K562 (cell line): Measurements from ENCODE around the gene CRTC3. TPM values are rescaled to one million over a fixed set of nuclear protein-coding genes. Genes with fewer than 3 reads are reported as not detected.

Experiments
- ARHGAP35 ChIP-seq: fragments of 450-650 bp; IDR thresholded peaks from 2 replicates; pipeline ENCODE4 v1.6.1; 2018; ENCODE audit not compliant: partially characterized antibody
- MCM2 ChIP-seq: fragments of 450-650 bp; IDR thresholded peaks from 2 replicates; pipeline ENCODE4 v1.6.1; 2017; ENCODE audit warnings: low read depth, mild to moderate bottlenecking
- POLR2H ChIP-seq: IDR thresholded peaks from 2 replicates; pipeline ENCODE4 v1.6.1; 2016; ENCODE audit warnings: missing genetic modification characterization, low read depth, mild to moderate bottlenecking, control low read depth, missing compliant biosample characterization, moderate library complexity
- RCOR1 ChIP-seq, 2 experiments: IDR thresholded peaks; 2 replicates each; pipeline ENCODE4 v1.6.1; 2012; ENCODE audit warnings: low read depth in 2 of 2, low read length in 2 of 2, borderline replicate concordance in 1 of 2, improper control_type of control experiment in 1 of 2
- TBP ChIP-seq: optimal IDR thresholded peaks from 2 replicates; pipeline ENCODE3; 2011; ENCODE audit warnings: low read depth, low read length, improper control_type of control experiment
- ZNF586 ChIP-seq: fragments of 450-650 bp; formaldehyde crosslinking; conservative IDR thresholded peaks from 2 replicates; pipeline ENCODE4 v1.4.0; 2020; ENCODE audit warnings: mild to moderate bottlenecking, moderate library complexity
- polyA plus RNA-seq, 8 experiments: library from polyadenylated mRNA; depleted of rRNA in 4 of 8; stranded (reverse) in 5 of 8; unstranded in 3 of 8; fragments of >200 nt; fragmentation: Nextera tagmentation in 2 of 8; fragmentation: Illumina TruSeq in 1 of 8; extraction: Ambion mirVana in 2 of 8; extraction: Trizol in 1 of 8; gene quantifications; 2 replicates each; pipeline versions ENCODE4 v1.2.1 to v1.2.3, GENCODE V29; 2011 to 2014; ENCODE audit warnings: inconsistent platforms in 1 of 8, missing spikeins in 1 of 8
- total RNA-seq, 7 experiments: library from RNA; depleted of rRNA in 6 of 7; stranded (reverse); fragments of >200 nt in 6 of 7; fragmentation: Illumina TruSeq in 2 of 7; extraction: Trizol in 2 of 7; gene quantifications; 2 replicates each; pipeline versions ENCODE4 v1.2.1 to v1.2.3, GENCODE V29; 2011 to 2021; ENCODE audit warnings: low replicate concordance in 1 of 7
- TF ChIP-seq, protein P1 (sequence below), 2 experiments: fragments of 450-650 bp; IDR thresholded peaks; 2 replicates each; pipeline ENCODE4 v1.6.1; 2016; ENCODE audit warnings: mild to moderate bottlenecking in 2 of 2, borderline replicate concordance in 1 of 2, low read depth in 1 of 2, moderate library complexity in 1 of 2
- TF ChIP-seq, protein P2 (sequence below): fragments of 450-650 bp; IDR thresholded peaks from 2 replicates; pipeline ENCODE4 v1.6.1; 2016; ENCODE audit warnings: mild to moderate bottlenecking, moderate library complexity

CRTC3 gene
- total and polyA plus RNA-seq, 9 of the 15 experiments (the other 6 are each of a cell fraction or from before 2014, with no cell fraction given): 1.2 to 19.0 (median 11.6) TPM

DNA sequence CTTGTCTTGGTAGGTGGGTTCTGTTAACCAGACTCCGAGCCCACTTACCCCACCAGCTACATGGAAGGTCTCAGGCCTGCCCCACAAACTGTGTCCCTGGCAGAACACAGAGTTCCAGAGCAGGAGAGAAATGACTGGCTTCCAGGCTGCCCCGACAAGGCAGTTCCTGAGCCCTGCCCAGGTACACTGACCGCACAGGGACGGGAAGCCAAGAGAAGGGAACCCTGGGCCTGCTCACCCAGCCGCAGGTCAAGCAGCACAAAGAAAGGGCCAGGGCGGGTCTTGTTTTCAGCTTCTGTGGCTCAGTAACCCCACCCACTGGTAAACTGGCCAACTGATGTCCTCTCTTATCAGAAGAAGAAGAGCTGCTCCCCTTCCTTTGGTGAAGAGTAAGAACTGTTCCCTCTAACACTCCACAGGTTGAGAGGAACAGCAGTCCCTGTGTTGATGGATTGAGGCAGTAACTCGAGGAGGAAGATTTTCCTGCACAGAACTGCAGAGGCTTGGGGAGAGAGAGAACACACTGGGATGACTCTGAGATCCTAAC, 68.4 kb downstream of the CRTC3 start (continued):
- TF ChIP-seq RCOR1 (IDR thresholded peaks at IDR 0.05; ENCODE audit: borderline replicate concordance in 1 of 2, low read depth in 2 of 2, low read length in 2 of 2) (peak; percentile 29 to 86; a peak in 2 of 4 replicates), TBP (peak; percentile 55), MCM2 (no peak), POLR2H (tag) (no peak), ARHGAP35 (no peak), ZNF586 (no peak)
- TF ChIP-seq, protein P1, sequence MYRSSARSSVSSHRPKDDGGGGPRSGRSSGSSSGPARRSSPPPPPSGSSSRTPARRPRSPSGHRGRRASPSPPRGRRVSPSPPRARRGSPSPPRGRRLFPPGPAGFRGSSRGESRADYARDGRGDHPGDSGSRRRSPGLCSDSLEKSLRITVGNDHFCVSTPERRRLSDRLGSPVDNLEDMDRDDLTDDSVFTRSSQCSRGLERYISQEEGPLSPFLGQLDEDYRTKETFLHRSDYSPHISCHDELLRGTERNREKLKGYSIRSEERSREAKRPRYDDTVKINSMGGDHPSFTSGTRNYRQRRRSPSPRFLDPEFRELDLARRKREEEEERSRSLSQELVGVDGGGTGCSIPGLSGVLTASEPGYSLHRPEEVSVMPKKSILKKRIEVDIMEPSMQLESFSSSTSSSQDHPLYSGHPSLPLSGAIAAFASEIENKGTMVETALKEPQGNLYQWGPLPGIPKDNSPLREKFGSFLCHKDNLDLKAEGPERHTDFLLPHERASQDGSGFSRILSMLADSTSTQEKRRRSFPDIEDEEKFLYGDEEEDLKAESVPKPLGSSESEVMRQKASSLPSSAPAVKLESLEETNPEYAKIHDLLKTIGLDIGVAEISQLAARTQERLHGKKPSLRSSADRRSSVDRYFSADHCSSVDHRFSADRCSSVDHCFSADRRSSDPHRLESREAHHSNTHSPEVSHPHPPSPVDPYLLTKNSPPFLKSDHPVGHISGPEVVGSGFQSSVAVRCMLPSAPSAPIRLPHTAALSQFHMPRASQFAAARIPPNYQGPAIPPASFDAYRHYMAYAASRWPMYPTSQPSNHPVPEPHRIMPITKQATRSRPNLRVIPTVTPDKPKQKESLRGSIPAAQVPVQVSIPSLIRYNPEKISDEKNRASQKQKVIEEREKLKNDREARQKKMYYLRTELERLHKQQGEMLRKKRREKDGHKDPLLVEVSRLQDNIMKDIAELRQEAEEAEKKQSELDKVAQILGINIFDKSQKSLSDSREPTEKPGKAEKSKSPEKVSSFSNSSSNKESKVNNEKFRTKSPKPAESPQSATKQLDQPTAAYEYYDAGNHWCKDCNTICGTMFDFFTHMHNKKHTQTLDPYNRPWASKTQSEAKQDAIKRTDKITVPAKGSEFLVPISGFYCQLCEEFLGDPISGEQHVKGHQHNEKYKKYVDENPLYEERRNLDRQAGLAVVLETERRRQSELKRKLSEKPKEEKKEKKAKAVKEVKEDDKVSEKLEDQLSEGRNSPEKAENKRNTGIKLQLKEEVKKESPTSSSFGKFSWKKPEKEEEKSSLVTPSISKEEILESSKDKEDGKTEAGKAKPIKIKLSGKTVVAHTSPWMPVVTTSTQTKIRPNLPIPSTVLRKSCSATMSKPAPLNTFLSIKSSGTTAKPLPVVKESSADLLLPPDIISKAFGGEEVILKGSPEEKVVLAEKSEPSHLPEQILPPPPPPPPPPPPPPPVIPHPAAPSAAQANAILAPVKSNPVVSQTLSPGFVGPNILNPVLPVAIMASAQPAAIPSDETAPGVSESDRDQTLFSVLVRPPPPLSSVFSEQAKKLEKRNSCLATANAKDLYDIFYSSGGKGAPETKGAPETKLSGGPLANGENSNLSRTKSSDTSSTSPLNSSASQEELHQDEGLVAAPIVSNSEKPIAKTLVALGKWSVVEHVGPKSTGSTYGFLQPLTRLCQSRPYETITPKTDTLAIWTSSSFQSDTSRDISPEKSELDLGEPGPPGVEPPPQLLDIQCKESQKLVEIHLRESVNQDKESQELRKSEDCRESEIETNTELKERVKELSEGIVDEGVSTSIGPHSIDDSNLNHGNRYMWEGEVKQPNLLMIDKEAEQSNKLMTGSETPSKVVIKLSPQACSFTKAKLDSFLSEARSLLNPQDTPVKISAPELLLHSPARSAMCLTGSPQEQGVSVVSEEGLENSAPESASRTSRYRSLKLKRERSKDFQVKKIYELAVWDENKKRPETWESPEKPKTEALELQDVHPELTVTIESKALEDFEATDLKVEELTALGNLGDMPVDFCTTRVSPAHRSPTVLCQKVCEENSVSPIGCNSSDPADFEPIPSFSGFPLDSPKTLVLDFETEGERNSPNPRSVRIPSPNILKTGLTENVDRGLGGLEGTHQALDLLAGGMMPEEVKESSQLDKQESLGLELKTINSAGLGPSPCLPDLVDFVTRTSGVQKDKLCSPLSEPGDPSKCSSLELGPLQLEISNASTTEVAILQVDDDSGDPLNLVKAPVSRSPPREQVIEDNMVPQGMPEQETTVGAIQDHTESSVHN (IDR thresholded peaks at IDR 0.05; ENCODE audit: borderline replicate concordance in 1 of 2, low read depth in 1 of 2): no peak
- TF ChIP-seq, protein P2, sequence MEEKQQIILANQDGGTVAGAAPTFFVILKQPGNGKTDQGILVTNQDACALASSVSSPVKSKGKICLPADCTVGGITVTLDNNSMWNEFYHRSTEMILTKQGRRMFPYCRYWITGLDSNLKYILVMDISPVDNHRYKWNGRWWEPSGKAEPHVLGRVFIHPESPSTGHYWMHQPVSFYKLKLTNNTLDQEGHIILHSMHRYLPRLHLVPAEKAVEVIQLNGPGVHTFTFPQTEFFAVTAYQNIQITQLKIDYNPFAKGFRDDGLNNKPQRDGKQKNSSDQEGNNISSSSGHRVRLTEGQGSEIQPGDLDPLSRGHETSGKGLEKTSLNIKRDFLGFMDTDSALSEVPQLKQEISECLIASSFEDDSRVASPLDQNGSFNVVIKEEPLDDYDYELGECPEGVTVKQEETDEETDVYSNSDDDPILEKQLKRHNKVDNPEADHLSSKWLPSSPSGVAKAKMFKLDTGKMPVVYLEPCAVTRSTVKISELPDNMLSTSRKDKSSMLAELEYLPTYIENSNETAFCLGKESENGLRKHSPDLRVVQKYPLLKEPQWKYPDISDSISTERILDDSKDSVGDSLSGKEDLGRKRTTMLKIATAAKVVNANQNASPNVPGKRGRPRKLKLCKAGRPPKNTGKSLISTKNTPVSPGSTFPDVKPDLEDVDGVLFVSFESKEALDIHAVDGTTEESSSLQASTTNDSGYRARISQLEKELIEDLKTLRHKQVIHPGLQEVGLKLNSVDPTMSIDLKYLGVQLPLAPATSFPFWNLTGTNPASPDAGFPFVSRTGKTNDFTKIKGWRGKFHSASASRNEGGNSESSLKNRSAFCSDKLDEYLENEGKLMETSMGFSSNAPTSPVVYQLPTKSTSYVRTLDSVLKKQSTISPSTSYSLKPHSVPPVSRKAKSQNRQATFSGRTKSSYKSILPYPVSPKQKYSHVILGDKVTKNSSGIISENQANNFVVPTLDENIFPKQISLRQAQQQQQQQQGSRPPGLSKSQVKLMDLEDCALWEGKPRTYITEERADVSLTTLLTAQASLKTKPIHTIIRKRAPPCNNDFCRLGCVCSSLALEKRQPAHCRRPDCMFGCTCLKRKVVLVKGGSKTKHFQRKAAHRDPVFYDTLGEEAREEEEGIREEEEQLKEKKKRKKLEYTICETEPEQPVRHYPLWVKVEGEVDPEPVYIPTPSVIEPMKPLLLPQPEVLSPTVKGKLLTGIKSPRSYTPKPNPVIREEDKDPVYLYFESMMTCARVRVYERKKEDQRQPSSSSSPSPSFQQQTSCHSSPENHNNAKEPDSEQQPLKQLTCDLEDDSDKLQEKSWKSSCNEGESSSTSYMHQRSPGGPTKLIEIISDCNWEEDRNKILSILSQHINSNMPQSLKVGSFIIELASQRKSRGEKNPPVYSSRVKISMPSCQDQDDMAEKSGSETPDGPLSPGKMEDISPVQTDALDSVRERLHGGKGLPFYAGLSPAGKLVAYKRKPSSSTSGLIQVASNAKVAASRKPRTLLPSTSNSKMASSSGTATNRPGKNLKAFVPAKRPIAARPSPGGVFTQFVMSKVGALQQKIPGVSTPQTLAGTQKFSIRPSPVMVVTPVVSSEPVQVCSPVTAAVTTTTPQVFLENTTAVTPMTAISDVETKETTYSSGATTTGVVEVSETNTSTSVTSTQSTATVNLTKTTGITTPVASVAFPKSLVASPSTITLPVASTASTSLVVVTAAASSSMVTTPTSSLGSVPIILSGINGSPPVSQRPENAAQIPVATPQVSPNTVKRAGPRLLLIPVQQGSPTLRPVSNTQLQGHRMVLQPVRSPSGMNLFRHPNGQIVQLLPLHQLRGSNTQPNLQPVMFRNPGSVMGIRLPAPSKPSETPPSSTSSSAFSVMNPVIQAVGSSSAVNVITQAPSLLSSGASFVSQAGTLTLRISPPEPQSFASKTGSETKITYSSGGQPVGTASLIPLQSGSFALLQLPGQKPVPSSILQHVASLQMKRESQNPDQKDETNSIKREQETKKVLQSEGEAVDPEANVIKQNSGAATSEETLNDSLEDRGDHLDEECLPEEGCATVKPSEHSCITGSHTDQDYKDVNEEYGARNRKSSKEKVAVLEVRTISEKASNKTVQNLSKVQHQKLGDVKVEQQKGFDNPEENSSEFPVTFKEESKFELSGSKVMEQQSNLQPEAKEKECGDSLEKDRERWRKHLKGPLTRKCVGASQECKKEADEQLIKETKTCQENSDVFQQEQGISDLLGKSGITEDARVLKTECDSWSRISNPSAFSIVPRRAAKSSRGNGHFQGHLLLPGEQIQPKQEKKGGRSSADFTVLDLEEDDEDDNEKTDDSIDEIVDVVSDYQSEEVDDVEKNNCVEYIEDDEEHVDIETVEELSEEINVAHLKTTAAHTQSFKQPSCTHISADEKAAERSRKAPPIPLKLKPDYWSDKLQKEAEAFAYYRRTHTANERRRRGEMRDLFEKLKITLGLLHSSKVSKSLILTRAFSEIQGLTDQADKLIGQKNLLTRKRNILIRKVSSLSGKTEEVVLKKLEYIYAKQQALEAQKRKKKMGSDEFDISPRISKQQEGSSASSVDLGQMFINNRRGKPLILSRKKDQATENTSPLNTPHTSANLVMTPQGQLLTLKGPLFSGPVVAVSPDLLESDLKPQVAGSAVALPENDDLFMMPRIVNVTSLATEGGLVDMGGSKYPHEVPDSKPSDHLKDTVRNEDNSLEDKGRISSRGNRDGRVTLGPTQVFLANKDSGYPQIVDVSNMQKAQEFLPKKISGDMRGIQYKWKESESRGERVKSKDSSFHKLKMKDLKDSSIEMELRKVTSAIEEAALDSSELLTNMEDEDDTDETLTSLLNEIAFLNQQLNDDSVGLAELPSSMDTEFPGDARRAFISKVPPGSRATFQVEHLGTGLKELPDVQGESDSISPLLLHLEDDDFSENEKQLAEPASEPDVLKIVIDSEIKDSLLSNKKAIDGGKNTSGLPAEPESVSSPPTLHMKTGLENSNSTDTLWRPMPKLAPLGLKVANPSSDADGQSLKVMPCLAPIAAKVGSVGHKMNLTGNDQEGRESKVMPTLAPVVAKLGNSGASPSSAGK: no peak
